Measurements from ENCODE around the gene PARP15.
A peak's percentile ranks its signal among the peaks of the same experiment; 100 is the strongest.

The PARP15 gene

DNA sequence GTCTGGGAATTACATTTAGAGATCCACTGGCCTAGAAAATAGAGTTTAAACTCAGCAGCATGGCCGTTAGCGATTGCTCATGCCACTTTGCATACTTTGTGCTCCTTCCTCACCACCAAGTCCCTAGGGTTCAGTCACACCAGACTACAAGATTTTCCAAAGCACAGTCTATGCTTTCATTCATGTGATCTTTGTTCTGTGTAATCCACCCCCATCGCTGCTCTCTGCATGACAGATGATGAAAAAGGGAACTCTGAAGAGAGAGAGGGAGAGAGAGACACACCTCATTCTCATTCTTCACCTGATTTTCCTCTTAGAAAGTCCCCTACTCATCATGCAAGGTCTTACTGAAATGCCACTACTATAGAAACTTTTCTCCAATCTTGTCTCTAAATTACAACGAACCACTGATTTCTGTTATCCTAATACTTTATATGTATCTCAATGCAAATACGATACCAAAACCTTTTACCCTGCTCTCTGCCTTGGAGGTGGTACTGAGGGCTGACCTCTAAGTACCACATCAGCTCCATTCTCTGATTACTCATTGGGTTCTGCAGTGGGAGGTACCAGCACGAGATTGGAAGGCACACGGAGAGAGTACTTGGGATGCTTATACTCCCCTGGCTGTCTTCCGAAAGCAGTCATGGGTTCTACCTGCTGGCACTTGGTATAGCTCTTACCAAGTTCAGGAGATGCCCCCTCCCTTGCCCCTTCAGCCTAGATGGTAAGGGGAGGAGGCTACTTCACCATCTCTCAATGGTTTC is 1.1 kb upstream of the PARP15 start:
- DNase-seq = peak; percentile 65

- no peak for DNase-seq
These were observed 755 bp downstream of the PARP15 start for GRCh38 chr3:122578069-122578740.

- no peak for DNase-seq
These were observed 3.0 kb downstream of the PARP15 start for GRCh38 chr3:122580470-122580869.

GRCh38 chr3:122581622-122582021 is 4.2 kb downstream of the PARP15 start:
- no peak for DNase-seq

DNA sequence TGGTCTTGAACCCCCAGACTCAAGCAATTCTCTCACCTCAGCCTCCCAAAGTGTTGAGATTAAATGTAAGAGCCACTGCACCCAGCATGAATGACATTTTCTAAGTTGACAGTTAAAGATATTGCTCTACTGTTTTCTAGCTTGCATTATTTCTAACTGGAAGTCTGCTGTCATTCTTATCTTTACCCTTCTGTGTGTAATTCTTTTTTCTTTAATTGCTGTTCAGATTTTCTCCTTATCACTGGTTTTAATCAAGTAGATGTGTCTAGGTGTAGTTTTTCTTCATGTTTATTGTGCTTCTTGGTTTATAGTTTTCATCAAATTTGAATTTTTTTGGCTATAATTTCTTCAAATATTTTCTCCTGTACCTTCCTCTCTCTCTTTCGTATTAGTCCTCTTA is 4.9 kb downstream of the PARP15 start:
- no peak for DNase-seq

GRCh38 chr3:122586098-122586497 is 8.6 kb downstream of the PARP15 start:
- DNase-seq = no peak

DNA sequence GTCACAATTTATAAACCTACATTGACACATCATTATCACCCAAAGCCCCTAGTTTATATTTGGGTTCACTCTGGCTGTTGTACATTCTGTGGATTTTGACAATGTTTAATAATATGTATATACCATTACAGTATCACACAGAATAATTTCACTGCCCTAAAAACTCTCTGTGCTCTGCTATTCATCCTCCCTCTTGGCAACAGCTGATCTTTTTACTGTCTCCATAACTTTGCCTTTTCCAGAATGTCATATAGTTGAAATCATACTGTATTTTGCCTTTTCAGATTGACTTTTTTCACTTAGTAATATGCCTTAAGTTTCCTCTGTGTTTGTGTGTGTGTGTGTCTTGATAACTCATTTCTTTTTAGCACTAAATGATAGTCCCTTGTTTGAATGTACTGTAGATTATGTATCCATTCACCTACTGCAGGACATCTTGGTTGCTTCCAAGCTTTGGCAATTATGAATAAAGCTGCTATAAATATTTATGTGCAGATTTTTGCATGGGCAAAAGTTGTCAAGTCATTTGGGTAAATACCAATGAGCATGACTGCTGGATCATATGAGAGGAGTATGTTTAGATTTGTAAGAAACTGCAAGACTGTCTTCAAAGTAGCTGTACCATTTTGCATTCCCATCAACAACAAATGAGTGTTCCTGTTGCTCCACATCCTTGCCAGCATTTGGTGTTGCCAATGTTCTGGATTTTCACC is 9.5 kb downstream of the PARP15 start:
- no peak for DNase-seq

GRCh38 chr3:122587572-122587971 is 10.1 kb downstream of the PARP15 start:
- no peak for DNase-seq

GRCh38 chr3:122589297-122589696 is 11.8 kb downstream of the PARP15 start:
- no peak for DNase-seq

DNA sequence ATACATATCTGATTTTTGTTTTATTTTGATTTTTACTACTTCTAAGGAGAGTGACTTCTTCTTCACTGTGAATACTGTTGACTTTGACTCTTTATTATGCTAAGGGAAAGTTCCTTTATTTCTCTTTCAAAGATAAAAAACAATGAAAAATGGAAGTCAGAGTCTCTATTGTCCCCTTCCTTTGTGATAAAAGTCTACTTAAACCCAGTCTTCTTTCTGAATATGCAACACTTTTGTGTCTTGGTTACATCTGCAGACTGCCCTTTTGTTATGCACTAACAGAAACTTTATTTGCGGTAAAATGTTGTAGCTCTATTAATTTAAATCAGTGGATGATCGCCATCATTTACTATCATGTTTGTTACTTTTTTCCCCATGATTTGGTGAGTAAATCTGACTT is 13.2 kb downstream of the PARP15 start:
- DNase-seq = no peak

DNA sequence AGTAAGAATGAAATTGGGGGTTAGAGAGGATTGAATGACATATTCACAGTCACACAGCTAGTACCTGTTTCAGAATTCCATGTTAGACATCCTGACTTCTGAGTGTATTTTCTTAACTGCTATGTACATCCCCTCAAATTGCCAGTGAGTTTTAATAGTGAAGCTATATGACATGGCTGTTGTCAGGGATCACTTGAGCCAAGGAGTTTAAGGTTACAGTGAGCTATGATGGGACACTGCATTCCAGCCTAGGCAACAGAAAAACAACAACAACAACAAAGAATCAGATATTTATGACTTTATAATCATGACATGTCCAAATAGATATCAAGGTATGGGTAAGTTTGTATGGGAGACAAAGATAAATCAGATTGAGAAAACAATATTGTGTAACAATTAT is 16.6 kb downstream of the PARP15 start:
- DNase-seq = no peak

DNA sequence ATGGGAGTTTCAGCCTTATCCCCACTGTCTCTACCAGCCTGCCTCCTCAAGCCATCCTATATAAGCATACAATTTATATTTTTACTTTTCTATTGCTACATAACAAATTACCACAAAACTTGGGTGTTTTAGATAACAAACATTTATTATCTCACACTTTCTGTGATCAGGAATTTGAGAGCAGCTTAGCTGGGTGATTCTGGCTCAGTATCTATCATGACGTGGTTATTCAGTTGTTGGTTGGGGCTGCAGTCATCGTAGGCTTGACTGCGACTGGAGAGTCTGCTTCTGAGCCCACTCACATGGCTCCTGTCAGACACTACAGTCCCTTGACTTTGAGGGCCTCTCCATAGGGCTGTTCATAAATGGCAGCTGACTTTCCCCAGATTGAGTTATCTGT is 20.7 kb downstream of the PARP15 start:
- no peak for DNase-seq

DNA sequence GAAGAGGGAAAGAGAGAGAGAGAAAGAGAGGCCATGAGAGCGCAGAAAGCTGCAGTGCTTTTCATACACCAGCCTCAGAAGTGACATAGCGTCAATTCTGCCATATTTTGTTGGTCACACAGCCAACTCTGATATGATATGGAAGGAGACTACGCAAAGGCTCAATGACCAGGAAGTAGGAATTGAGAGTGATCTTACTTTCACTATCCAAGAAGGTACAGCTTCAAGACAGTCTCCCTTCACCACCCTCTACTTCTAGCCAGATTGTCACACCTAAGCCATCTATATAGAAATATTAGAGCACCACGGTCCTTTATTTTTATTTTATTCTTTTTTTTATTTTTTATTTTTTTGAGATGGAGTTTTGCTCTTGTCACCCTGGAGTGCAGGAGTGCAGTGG is 21.1 kb downstream of the PARP15 start:
- no peak for DNase-seq

- no peak for DNase-seq
These were observed 24.7 kb downstream of the PARP15 start for GRCh38 chr3:122602011-122602710.

DNA sequence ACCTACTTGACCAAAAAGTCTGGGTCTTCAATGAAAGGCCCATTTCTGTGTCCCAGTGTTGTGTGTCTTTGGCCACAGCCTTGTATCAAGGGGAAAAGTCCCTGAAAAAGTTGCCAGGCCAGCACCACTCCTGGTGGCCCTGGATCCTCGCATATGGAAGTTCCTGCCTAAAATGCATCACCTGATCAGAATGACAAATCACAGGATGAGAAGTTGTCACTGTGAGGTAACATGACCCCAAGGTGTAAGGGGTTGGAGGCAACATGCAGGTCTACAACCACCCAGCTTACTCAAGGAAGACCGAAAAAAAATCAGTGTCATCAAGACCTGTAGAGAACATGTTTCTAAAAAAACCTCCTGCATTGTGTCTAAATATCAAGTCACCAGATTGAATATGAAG is 25.6 kb downstream of the PARP15 start:
- no peak for DNase-seq

- DNase-seq = no peak
These were observed 28.9 kb downstream of the PARP15 start for GRCh38 chr3:122606330-122606729.

DNA sequence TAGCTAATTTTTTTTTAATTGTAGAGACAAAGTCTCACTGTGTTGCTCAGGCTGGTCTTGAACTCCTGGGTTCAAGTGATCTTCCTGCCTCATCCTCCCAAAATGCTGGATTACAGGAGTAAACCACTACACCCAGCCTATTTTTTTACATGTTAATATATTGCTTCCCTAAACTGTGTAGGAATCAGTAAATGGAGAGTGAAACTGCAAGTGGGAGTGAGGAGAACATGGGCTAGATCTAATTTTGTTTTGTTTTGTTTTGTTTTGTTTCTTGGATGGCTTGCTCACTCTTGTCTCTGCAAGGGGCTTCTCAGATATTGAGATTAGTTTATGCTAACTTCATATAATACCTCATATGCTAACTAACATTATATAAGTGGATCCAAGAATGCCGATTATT is 31.5 kb downstream of the PARP15 start:
- no peak for DNase-seq

GRCh38 chr3:122609798-122610559 is 32.5 kb downstream of the PARP15 start:
- no peak for DNase-seq

- no peak for DNase-seq
These were observed 35.2 kb downstream of the PARP15 start for GRCh38 chr3:122612696-122613095.

DNA sequence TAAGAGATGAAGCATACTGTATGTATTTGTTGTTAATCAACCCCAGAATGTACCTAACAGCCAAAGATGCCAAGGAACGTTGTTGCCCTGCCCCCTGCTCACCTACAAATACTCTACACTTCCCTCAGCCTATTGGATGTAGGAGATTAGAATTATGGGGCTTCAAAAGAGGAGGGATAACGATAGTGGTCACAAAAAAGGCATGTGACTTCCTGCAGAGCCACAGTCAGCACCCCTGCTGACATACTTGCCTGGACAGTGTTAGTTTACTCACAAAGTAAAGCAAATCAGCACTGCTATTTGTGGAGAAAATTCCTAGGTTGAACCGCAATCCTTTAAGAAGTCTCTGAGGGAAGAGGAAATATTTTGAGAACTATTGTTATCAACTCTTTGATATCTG is 37.9 kb downstream of the PARP15 start:
- DNase-seq = no peak

DNA sequence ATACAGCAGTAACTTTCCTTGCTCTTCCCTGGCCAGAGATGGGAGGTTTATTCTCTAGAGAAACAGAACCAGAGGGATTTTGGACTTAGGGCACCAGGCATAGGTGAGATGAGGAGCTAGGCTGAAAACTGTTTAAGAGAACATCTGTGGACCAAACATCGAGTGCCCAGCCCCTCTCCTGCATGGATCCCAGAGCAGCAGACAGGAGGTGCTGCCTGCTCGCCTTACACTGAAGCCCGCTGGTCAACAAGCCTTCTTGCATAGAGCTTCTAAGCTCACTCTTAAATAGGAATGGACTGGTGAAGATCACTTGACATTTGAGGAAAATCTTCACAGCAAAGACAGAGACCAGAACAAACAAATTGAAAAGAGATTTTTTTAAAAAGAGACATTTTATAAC is 41.2 kb downstream of the PARP15 start:
- DNase-seq = no peak

DNA sequence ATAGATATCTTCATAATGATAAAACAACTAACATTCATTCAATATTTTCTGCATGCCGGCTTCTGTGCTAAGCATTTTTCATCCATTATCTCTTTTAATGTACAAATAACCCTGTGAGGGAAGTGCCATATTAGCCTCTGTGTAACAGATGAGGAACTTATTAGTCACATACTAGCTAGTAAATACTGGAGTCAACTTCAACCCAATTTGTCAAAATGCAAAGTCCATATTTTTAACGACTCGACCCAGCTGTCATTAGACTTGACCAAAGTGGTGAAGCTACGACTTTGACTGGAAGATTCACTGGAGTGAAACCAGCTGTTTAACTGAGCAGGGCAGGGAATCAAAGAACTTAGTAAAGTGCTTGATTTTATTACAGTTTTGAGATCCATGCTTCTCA is 41.6 kb downstream of the PARP15 start:
- no peak for DNase-seq

GRCh38 chr3:122620399-122620798 is 42.9 kb downstream of the PARP15 start:
- DNase-seq = no peak
